Upper lobe of left lung (tissue), 6 donors: ENCODE data around the gene ALDH9A1. TPM values are rescaled to one million over a fixed set of nuclear protein-coding genes. Genes with fewer than 3 reads are reported as not detected.

Experiments used
- ATAC-seq, 2 donors: fragments of 200-7000 bp; cut with Tn5 transposase; one replicate each; pipeline ENCODE4 v1.9.1; 2022; ENCODE audit warnings: mild to moderate bottlenecking in 2 of 2, moderate library complexity in 2 of 2; ENCODE audit not compliant: low FRiP score in 2 of 2
- DNase-seq, 2 donors: peaks; one replicate each; pipeline ENCODE4 v3.0.0-alpha.2; 2019 to 2020
- H3K27ac ChIP-seq, 4 donors: fragments of 200-600 bp; sonication (generic); one replicate each; pipeline ENCODE4 v1.5.1; 2016 to 2019
- H3K27me3 ChIP-seq, 4 donors: fragments of 200-600 bp; sonication (generic); one replicate each; pipeline ENCODE4 v1.5.1; 2017 to 2019
- H3K36me3 ChIP-seq, 4 donors: fragments of 200-600 bp; sonication (generic); one replicate each; pipeline ENCODE4 v1.5.1; 2016 to 2019
- H3K4me1 ChIP-seq, 4 donors: fragments of 200-600 bp; sonication (generic); one replicate each; pipeline ENCODE4 v1.5.1; 2018 to 2019
- H3K4me3 ChIP-seq, 4 donors: fragments of 200-600 bp; sonication (generic); one replicate each; pipeline ENCODE4 v1.5.1; 2017 to 2019; ENCODE audit warnings: mild to moderate bottlenecking in 2 of 4, moderate library complexity in 1 of 4
- H3K9me3 ChIP-seq, 4 donors: fragments of 200-600 bp; sonication (generic); one replicate each; pipeline ENCODE4 v1.5.1; 2018 to 2019
- EP300 ChIP-seq, 4 donors: sonication (generic); formaldehyde crosslinking; IDR thresholded peaks; one replicate each; pipeline ENCODE4 v1.5.1; 2017; ENCODE audit warnings: antibody characterized with exemption in 4 of 4, control low read depth in 2 of 4
- POLR2A ChIP-seq, 4 donors: fragments of 450-650 bp; IDR thresholded peaks; one replicate each; pipeline ENCODE4 v1.5.1; 2016 to 2017; ENCODE audit warnings: antibody characterized with exemption in 4 of 4, mild to moderate bottlenecking in 2 of 4
- POLR2AphosphoS5 ChIP-seq, 2 donors: sonication (generic); formaldehyde crosslinking; IDR thresholded peaks; one replicate each; pipeline ENCODE4 v1.5.1; 2017; ENCODE audit warnings: antibody characterized with exemption in 2 of 2
- WGBS, 2 donors: methylation state at CpG; one replicate each; pipeline ENCODE4 v1.1.5; 2017 to 2018; 5-methylcytosine and 5-hydroxymethylcytosine counted together
- total RNA-seq, 6 donors: library from RNA; depleted of rRNA in 4 of 6; stranded (reverse); fragments of >200 nt in 4 of 6; gene quantifications; one replicate each; pipeline versions ENCODE4 v1.1.0 to v1.2.1, GENCODE V29; 2016 to 2021
- TF ChIP-seq, protein P1 (sequence below), 6 experiments: fragments of 450-650 bp in 4 of 6; fragments of 200-600 bp in 2 of 6; sonication (generic) in 2 of 6; IDR thresholded peaks; one replicate each; pipeline ENCODE4 v1.5.1; 2016 to 2019; ENCODE audit warnings: antibody characterized with exemption in 6 of 6
- donor health status: DM: no; HTN: no; CAD: no; lungs with moderate emphysema.
- donor health status: DM: no; HTN: yes; CAD: no; lungs with severe emphysema.

Gene ALDH9A1
- total RNA-seq, 6 donors from 2014 or later: 29.3 to 64.1 (median 48.1) TPM

- H3K9me3 ChIP-seq: no peaks in the 10 kb centered on the region
- WGBS, 2 donors: 94 to 96% methylated on average over 8 to 9 of the region's 9 CpGs
- no peaks in the 10 kb centered on the region for H3K27me3 ChIP-seq
- peaks cover 4 to 69% (median 34%) of the 10 kb centered on the region in 4 donors for H3K36me3 ChIP-seq
- TF ChIP-seq EP300 (IDR thresholded peaks at IDR 0.05) (no peak), POLR2A (IDR thresholded peaks at IDR 0.05) (no peak), POLR2AphosphoS5 (IDR thresholded peaks at IDR 0.05) (no peak)
- TF ChIP-seq, protein P1, sequence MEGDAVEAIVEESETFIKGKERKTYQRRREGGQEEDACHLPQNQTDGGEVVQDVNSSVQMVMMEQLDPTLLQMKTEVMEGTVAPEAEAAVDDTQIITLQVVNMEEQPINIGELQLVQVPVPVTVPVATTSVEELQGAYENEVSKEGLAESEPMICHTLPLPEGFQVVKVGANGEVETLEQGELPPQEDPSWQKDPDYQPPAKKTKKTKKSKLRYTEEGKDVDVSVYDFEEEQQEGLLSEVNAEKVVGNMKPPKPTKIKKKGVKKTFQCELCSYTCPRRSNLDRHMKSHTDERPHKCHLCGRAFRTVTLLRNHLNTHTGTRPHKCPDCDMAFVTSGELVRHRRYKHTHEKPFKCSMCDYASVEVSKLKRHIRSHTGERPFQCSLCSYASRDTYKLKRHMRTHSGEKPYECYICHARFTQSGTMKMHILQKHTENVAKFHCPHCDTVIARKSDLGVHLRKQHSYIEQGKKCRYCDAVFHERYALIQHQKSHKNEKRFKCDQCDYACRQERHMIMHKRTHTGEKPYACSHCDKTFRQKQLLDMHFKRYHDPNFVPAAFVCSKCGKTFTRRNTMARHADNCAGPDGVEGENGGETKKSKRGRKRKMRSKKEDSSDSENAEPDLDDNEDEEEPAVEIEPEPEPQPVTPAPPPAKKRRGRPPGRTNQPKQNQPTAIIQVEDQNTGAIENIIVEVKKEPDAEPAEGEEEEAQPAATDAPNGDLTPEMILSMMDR (IDR thresholded peaks at IDR 0.05): no peak
- H3K4me1 ChIP-seq: peaks cover 2 to 15% (median 5%) of the 10 kb centered on the region in 4 donors
- DNase-seq: peak in 1 of 2 donors; percentile 9
- ATAC-seq: no peak
- no peak overlapping the region for H3K4me3 ChIP-seq
- H3K27ac ChIP-seq: no peak overlapping the region
Measured at GRCh38 chr1:165650981-165651625, 47.3 kb downstream of the ALDH9A1 start.

DNA sequence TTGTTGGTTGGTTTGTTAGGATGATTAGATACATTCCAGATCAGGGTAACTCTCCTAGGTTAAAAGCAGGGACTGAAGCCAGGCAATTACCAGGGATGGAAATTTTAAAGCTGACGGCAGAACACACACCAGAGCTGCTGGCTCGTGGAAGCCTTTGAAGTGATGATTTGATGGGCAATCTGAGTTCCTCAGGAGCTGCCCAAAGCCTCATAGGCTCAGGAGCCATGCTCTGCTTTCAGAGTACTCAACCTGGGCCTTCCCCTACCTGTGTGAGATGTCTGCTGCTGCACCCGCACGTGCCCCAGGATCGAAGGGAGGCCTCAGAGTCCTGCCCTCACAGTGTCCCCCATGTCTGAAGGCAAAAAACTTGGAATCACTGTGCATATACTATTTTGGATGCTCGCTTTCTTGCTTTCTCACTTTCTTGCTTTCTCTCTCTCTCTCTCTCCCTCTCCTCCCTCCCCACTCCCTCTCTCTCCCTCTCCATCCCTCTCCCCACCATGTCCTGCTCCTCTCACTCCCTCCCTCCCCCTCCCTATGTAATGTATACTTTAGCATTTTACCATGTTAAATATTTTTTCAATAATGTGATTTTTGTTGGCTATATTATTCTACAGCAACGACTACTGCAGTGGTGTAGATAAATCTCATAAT, 49.3 kb downstream of the ALDH9A1 start:
- Histone ChIP-seq H3K9me3 (no peaks in the 10 kb centered on the region), H3K27me3 (no peaks in the 10 kb centered on the region), H3K4me3 (no peak overlapping the region), H3K36me3 (peaks cover 4 to 48% (median 20%) of the 10 kb centered on the region in 4 donors), H3K27ac (no peak overlapping the region), H3K4me1 (peaks cover 12 to 28% (median 14%) of the 10 kb centered on the region in 4 donors)
- ATAC-seq (no peak), DNase-seq (peak in 1 of 2 donors; percentile 3)
- 87 to 90% methylated on average over 7 of the region's 7 CpGs for WGBS, 2 donors
- TF ChIP-seq EP300 (IDR thresholded peaks at IDR 0.05): no peak
- TF ChIP-seq POLR2AphosphoS5 (IDR thresholded peaks at IDR 0.05): no peak
- TF ChIP-seq, protein P1 (IDR thresholded peaks at IDR 0.05): no peak
- TF ChIP-seq POLR2A (IDR thresholded peaks at IDR 0.05): no peak

DNA sequence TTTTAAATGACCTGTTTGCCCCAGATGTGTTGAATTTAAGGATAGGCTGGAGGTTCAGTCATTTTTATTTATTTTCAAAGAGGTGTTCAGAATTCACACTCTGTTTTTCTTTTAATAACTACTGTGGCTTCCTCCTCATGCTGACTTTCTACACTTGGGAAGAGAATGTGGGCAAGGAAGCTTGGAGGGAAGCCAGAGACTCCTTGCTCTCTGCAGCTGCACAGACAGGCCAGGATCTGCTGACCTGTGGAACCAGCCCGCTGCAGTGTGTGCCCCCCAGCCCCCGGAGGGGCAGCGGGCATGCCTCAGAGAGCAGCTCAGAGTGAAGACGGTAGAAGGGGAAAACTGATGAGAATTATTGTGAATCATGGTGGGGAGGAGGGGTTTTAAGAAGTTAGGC, 50.4 kb downstream of the ALDH9A1 start:
- peaks cover 12 to 31% (median 14%) of the 10 kb centered on the region in 4 donors for H3K4me1 ChIP-seq
- no peak overlapping the region for H3K27ac ChIP-seq
- H3K4me3 ChIP-seq: no peak overlapping the region
- 75 to 91% methylated on average over 4 of the region's 4 CpGs for WGBS, 2 donors
- ATAC-seq (no peak), DNase-seq (peak in 1 of 2 donors; percentile 50)
- H3K36me3 ChIP-seq: peaks cover 4 to 37% (median 13%) of the 10 kb centered on the region in 4 donors
- H3K9me3 ChIP-seq: no peaks in the 10 kb centered on the region
- H3K27me3 ChIP-seq: no peaks in the 10 kb centered on the region
- TF ChIP-seq, protein P1 (IDR thresholded peaks at IDR 0.05): no peak
- TF ChIP-seq POLR2A (IDR thresholded peaks at IDR 0.05): no peak
- TF ChIP-seq POLR2AphosphoS5 (IDR thresholded peaks at IDR 0.05): no peak
- TF ChIP-seq EP300 (IDR thresholded peaks at IDR 0.05): no peak

GRCh38 chr1:165647517-165647916, 50.8 kb downstream of the ALDH9A1 start:
- Histone ChIP-seq H3K27me3 (no peaks in the 10 kb centered on the region), H3K27ac (no peak overlapping the region), H3K36me3 (peaks cover 4 to 33% (median 11%) of the 10 kb centered on the region in 4 donors), H3K4me1 (peaks cover 13 to 35% (median 16%) of the 10 kb centered on the region in 4 donors), H3K4me3 (no peak overlapping the region), H3K9me3 (no peaks in the 10 kb centered on the region)
- DNase-seq (no peak), ATAC-seq (no peak)
- TF ChIP-seq POLR2A (IDR thresholded peaks at IDR 0.05) (no peak), EP300 (IDR thresholded peaks at IDR 0.05) (no peak), POLR2AphosphoS5 (IDR thresholded peaks at IDR 0.05) (no peak)
- TF ChIP-seq, protein P1 (IDR thresholded peaks at IDR 0.05): no peak
